CD1c-positive myeloid dendritic cell (primary cell): ENCODE results near the gene RNF32.
"Not testable (repeated sequence)": the region's sequence is repeated elsewhere in the genome, so short reads cannot be mapped to it uniquely, and the experiment has no call there.

ENCODE experiments used
- DNase-seq: peaks from one replicate; pipeline ENCODE4 v3.0.0-alpha.2; 2016; ENCODE audit errors: extremely low spot score

Gene RNF32

GRCh38 chr7:156642306-156643045, 1.9 kb downstream of the RNF32 start:
- DNase-seq = no peak

- DNase-seq = not testable (repeated sequence)
Measured at GRCh38 chr7:156647330-156647729, 6.8 kb downstream of the RNF32 start.

- DNase-seq = no peak
Measured at GRCh38 chr7:156650042-156650441, 9.5 kb downstream of the RNF32 start.

GRCh38 chr7:156651474-156651873, 10.9 kb downstream of the RNF32 start:
- DNase-seq = no peak

GRCh38 chr7:156652886-156653568, 12.5 kb downstream of the RNF32 start:
- DNase-seq = no peak

- DNase-seq = no peak
Measured at GRCh38 chr7:156654511-156655234, 14.1 kb downstream of the RNF32 start.

GRCh38 chr7:156655251-156655650, 14.7 kb downstream of the RNF32 start:
- no peak for DNase-seq

GRCh38 chr7:156655983-156656382, 15.4 kb downstream of the RNF32 start:
- no peak for DNase-seq

- no peak for DNase-seq
Measured at GRCh38 chr7:156656598-156656997, 16.0 kb downstream of the RNF32 start.

GRCh38 chr7:156657681-156658080, 17.1 kb downstream of the RNF32 start:
- no peak for DNase-seq

GRCh38 chr7:156659203-156659602, 18.6 kb downstream of the RNF32 start:
- DNase-seq = no peak

- no peak for DNase-seq
Measured at GRCh38 chr7:156659961-156660360, 19.4 kb downstream of the RNF32 start.

- DNase-seq = no peak
Measured at GRCh38 chr7:156661637-156662036, 21.1 kb downstream of the RNF32 start.

- DNase-seq = no peak
Measured at GRCh38 chr7:156662277-156662676, 21.7 kb downstream of the RNF32 start.

GRCh38 chr7:156665101-156665500, 24.5 kb downstream of the RNF32 start:
- no peak for DNase-seq

GRCh38 chr7:156666368-156667109, 26.0 kb downstream of the RNF32 start:
- no peak for DNase-seq

- DNase-seq = no peak
Measured at GRCh38 chr7:156667110-156667426, 26.5 kb downstream of the RNF32 start.

GRCh38 chr7:156668130-156668741, 27.7 kb downstream of the RNF32 start:
- DNase-seq = no peak

- DNase-seq = no peak
Measured at GRCh38 chr7:156669035-156669828, 28.7 kb downstream of the RNF32 start.

- no peak for DNase-seq
Measured at GRCh38 chr7:156673454-156673853, 32.9 kb downstream of the RNF32 start.

- DNase-seq = no peak
Measured at GRCh38 chr7:156673902-156674301, 33.3 kb downstream of the RNF32 start.
